NCI-H2171 treated with DMSO at 0.1 percent for 48 hours (cell line): ENCODE results near the gene PSMG3.
"Not testable (repeated sequence)": the region's sequence is repeated elsewhere in the genome, so short reads cannot be mapped to it uniquely, and the experiment has no call there.

Source experiments
- DNase-seq: peaks from one replicate; lab custom pipeline; 2025; lab: John Stamatoyannopoulos, UW

PSMG3 gene

GRCh38 chr7:1596181-1597043 is 26.6 kb upstream of the PSMG3 start:
- DNase-seq: no peak

GRCh38 chr7:1595636-1596035 is 25.8 kb upstream of the PSMG3 start:
- DNase-seq: no peak

GRCh38 chr7:1595027-1595426 is 25.2 kb upstream of the PSMG3 start:
- DNase-seq: no peak

- no peak for DNase-seq
Observed at GRCh38 chr7:1593904-1594421, 24.1 kb upstream of the PSMG3 start.

DNA sequence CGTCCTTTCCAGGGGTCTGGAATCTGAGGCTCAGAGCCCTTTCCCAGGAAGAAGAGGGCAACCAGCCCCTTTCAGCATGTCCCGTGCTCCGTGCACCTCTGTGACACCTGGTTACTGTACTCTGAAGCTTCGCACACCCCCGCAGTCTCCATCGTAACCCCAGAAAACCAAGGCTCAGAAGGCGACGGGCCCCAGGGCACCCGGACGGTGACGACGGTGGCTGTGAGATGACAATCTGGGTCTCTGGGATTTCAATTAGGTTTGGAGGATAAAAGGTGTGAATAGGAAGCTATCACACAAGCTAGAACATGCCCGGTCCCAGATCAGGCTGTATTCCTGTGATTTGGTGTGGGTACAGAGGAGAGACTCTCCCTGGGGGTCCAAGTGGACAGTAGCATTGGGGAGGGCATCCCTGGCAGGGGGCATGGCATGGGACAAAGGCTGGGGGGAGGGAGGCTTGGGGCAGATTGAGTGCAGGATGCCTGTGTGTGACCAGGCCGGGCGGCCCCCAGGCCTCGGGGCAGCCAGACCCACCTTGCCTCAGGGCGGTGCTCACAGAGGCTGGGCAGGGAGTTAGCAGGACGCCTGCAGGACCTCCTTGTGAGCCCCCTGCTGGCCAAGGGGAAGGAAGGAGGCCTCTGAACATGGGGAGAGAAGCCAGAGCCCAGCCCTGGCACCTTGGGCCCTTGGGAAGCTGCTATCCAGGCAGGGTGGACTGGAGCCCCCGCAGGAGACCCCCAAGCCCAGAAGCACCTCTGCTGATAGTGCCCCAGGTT is 23.4 kb upstream of the PSMG3 start:
- no peak for DNase-seq

- peak; percentile 39 for DNase-seq
Observed at GRCh38 chr7:1592299-1592871, 22.6 kb upstream of the PSMG3 start.

- no peak for DNase-seq
Observed at GRCh38 chr7:1591876-1592275, 22.0 kb upstream of the PSMG3 start.

DNA sequence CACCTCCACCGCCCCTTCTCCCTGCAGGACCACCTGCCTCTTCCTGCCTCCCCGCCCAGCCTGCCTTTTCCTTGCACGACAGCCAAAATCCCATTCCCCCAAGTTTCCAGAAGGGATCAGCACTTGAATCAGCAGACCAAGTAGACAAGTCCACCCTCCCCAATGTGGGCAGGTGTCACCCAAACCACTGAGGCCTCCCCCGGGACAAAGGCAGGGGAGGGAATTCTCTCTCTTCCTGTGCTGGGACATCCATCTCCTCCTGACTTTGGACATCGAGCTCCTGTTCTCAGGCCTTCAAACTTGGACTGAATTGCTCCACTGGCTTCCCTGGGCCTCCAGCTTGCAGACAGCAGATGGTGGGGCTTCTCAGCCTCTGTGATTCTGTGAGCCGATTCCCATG is 21.6 kb upstream of the PSMG3 start:
- DNase-seq: no peak

DNA sequence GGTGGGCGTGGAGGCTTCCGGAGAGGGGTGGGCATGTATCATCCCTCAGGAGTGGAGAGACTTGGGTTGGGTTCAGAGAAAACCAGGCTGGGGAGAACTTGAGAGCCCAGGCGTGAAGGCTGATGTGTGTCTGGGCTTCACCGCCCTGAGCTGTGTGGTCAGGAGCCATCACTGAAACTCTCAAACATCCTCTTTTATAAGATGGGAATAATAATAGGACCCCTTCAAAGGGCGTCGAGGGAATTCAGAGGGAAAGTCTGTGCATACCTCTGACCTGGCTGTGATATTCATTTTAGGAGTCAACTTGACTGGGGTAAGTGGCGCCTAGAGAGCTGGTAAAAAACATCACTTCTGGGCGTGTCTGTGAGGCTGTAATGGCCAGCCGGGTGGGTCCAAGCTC is 21.1 kb upstream of the PSMG3 start:
- no peak for DNase-seq

GRCh38 chr7:1590476-1590875 is 20.6 kb upstream of the PSMG3 start:
- DNase-seq: no peak

GRCh38 chr7:1588978-1589377 is 19.1 kb upstream of the PSMG3 start:
- DNase-seq: no peak

GRCh38 chr7:1587738-1588137 is 17.9 kb upstream of the PSMG3 start:
- no peak for DNase-seq

DNA sequence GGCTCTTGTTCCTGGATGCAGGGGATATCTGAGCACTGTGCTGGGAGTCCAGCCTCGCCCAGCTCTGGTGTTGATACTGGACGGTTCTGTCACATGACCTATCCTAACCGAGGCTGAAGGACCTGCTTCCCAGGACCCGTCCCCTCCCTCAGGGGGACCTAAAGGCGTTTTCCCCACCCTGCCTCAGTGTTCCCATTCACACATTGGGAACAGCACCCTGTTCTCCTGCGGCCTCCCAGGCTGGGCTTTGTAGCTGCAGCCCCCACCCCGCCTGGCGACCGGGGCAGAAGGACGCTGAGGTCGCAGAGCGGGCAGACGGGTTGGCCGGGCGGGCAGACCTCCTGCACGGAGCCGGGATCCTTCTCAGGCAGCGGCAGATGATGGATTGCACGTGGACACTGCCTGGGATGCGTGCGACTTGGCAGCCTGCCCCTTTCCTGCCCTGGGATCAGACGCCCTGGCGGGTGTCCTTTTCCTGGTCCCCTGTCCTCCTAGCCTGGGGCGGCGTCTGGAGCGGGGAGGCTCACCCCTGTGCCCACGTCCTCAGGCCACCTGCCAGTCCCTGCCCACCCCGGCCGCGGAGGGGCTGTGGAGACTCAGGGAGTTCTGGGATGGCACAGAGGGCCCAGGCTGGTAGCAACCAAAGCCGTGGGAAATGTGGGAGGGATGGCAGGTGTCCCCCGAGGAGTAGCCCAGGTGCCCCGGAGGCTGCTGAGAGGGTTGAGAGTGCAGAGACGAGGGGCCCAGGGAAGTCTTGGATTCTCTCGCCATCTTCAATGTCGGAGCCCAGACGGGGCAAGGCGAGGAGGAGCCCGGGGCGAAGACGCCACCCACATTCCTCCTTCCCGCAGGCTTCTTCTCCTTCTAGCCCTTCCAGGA is 17.2 kb upstream of the PSMG3 start:
- DNase-seq: peak; percentile 8

- DNase-seq: no peak
Observed at GRCh38 chr7:1586126-1586826, 16.4 kb upstream of the PSMG3 start.

DNA sequence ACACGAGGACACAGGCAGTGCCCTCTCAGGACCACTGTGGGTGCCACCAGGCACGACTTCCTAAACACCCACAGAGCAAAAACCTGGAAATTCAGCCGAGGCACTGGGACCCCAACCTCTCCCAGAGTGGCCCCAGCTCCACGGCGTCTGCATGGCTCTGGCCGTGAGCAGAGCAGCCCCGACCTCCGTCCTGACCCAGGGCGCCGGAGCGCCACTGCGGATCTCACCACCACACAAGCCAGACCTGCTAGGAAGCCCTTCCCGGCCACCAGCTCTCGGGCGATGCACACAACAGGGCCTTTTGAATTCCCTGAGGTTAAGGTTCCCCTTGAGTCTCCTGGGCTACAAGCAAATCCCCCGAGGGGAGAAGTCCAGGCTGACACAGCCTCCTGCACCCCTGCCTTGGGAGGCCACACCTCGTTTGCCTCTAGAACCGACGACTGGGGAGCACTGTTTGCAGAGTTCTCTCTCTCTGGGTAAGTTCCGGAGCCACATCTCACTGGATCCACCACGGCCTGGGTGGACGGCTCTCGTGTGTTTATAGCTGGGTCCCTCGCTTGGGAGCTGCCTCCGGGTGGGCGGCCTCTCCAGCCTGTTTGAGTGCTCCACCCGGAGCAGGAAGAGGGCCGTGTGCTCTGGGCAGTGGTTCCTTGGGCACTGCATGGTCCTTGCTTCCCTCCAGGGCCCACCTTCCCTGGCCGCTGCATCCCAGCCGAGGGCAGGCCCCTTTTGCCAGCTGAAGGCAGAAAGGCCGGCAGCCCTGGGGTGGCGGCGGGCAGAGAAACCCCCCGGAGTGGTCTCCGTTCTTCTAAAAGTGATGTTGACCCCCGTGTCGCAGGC is 15.5 kb upstream of the PSMG3 start:
- DNase-seq: no peak

DNA sequence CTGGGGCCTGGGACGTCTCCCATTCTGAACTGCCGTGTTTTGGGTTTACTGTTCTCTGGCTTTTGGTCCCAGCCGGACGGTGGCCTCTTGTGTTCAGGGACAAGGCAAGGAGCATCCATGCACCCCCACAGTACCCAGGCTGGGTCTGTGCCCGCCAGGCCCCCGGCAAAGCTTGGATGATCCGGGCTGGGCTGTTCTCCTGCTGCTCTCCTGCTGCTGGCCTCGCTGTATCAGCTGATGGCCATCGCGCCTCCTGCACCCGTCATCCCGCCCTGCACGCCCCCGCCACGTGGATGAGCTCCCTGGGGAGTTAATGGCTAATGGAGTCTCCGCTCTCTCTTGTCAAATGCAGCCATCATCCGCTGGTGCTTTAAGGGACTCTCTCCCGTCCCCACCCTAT is 14.9 kb upstream of the PSMG3 start:
- DNase-seq: no peak

GRCh38 chr7:1583241-1583930 is 13.6 kb upstream of the PSMG3 start:
- DNase-seq: not testable (repeated sequence)

GRCh38 chr7:1580422-1581030 is 10.7 kb upstream of the PSMG3 start:
- DNase-seq: no peak
